Skin epidermis (tissue), 12 donors: ENCODE measurements around the gene TAS2R50.

ENCODE experiments used
- H3K27ac ChIP-seq, 21 experiments: fragments of 200-600 bp; sonication (generic) in 11 of 21; one replicate each; pipeline ENCODE4 v1.5.0; 2020; ENCODE audit warnings: mild to moderate bottlenecking in 3 of 21, inconsistent platforms in 2 of 21, moderate library complexity in 2 of 21
- H3K4me3 ChIP-seq, 7 experiments: fragments of 200-600 bp; sonication (generic) in 2 of 7; one replicate each; pipeline ENCODE4 v1.5.0; 2020; ENCODE audit warnings: inconsistent platforms in 2 of 7, mild to moderate bottlenecking in 2 of 7, moderate library complexity in 1 of 7

TAS2R50 gene

DNA sequence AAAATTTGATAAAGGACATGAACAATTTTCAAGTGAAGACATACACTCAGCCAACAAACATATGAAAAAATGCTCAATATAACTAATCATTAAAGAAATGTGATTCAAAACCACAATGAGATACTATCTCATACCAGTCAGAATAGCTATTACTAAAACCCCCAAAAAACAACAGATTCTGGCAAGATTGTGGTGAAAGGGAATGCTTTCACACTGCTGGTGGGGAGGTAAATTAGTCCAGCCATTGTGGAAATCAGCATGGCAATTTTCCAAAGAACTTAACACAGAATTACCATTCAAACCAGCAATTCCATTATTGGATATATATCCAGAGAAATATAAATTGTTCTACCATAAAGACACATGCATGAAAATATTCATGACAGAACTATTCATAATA, 29.0 kb downstream of the TAS2R50 start:
- Histone ChIP-seq H3K4me3 (no peak overlapping the region), H3K27ac (no peak overlapping the region)

DNA sequence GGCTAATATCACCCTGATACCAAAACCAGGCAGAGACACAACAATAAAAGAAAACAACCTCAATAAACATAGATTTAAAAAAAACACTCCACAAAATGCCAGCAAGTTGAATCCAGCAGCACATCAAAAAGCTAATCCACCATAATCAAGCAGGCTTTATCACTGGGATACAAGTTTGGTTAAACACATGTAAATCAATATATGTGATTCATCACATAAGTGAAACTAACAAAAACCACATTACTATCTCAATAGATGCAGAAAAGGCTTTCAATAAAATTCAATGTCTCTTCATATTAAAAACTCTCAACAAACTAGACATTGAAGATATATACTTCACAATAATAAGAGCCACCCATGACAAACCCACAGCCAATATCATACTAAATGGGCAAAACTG, 30.6 kb downstream of the TAS2R50 start:
- H3K4me3 ChIP-seq: no peak overlapping the region

DNA sequence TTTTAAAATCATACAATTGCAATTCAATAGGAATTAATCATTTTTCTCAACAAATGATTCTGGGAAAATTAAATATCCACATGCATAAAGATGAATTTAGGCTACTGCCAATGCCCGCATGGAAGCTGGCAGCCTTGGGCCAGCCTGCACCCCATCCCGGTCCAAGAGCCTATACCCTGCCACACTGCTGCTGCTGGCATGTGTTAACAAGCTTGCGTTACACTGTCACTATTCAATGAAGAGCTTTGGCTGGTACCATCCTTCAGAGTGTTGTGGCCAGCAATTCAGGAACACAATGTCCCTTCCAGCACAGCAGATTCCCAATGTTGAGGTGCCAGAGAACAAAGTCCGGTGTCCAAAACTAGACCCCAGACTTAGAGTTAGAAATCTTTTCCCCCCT, 34.1 kb downstream of the TAS2R50 start:
- Histone ChIP-seq H3K4me3 (no peak overlapping the region), H3K27ac (no peak overlapping the region)

More for the DNA sequence above, 30.6 kb downstream of the TAS2R50 start:
- no peak overlapping the region for H3K27ac ChIP-seq

GRCh38 chr12:10943167-10943566, 43.5 kb downstream of the TAS2R50 start:
- Histone ChIP-seq H3K4me3 (no peak overlapping the region), H3K27ac (no peak overlapping the region)

GRCh38 chr12:10941916-10942607, 44.6 kb downstream of the TAS2R50 start:
- Histone ChIP-seq H3K27ac (no peak overlapping the region), H3K4me3 (no peak overlapping the region)

DNA sequence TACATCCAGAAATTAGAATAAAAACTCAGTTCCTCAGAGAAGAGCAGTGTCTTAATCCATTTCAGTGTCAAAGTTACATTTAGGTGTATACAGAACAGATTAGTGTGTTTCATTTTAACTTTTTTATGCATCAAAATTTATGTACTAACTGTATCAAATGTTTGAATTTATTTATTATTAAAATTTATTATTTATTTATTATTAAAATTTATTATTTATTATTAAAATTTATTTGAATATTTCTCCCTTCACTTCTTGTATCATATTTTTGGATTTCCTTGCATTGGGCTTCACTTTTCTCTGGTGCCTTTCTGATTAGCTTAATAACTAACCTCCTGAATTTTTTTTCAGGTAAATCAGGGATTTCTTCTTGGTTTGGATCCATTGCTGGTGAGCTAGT, 45.3 kb downstream of the TAS2R50 start:
- Histone ChIP-seq H3K4me3 (no peak overlapping the region), H3K27ac (no peak overlapping the region)

GRCh38 chr12:10940389-10940788, 46.3 kb downstream of the TAS2R50 start:
- Histone ChIP-seq H3K27ac (no peak overlapping the region), H3K4me3 (no peak overlapping the region)

DNA sequence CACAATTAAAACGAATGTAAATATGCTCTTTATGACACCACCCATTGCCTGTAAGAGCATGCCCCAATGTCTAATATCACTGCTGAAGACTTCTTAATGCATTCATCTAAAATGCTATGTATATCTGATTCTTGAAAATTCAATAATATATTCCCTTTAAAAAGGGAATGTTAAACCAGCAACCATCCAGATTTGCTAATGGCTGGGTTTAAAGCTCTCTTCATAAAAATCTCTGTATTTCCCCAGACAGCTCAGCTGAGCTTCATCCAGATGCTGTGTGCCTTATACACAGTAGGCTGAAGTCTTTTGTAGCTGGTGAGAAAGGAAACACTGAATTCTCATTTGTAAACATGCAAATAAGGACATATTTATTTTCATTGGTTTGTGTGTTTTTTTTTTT, 47.5 kb downstream of the TAS2R50 start, which contains the start of gene TAS2R14:
Gene TAS2R14 (minus strand): TSS at position 101 of the 400 bp plus-strand sequence. CDS start 56 bp downstream, at position 45.
- Histone ChIP-seq H3K4me3 (no peak within 1 kb of the TSS), H3K27ac (no peak within 1 kb of the TSS)

DNA sequence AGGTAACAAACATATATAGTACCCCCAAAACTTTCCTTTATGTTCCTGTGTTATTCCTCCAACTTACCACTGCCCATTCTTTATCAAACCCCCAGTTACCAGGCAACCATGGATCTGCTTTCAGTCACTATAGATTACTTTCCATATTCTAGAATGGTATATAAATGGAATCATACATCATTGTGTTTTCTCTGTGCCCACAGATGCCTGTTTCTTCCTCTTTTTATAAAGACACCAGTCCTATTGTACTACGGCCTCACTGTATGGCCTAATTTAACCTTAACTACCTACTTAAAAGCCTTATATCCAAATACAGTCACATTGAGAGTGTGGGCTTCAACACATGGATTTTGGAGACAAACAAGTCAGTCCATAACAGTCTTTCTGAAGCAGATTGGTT, 50.2 kb downstream of the TAS2R50 start:
- H3K27ac ChIP-seq: no peak overlapping the region
- no peak overlapping the region for H3K4me3 ChIP-seq
